Esophagus muscularis mucosa (tissue), 4 donors: ENCODE measurements around the gene RNF149.

Experiments
- EP300 ChIP-seq: sonication (generic); formaldehyde crosslinking; IDR thresholded peaks from one replicate; pipeline ENCODE4 v1.6.1; 2017; ENCODE audit warnings: antibody characterized with exemption
- POLR2AphosphoS5 ChIP-seq, 2 donors: sonication (generic); formaldehyde crosslinking; IDR thresholded peaks; one replicate each; pipeline ENCODE4 v1.6.1; 2017; ENCODE audit warnings: antibody characterized with exemption in 2 of 2
- TF ChIP-seq, protein P1 (sequence below), 3 experiments: fragments of 200-600 bp in 2 of 3; fragments of 450-650 bp in 1 of 3; sonication (generic) in 2 of 3; IDR thresholded peaks; one replicate each; pipeline ENCODE4 v1.5.1; 2017 to 2019; ENCODE audit warnings: antibody characterized with exemption in 3 of 3, mild to moderate bottlenecking in 2 of 3, moderate library complexity in 1 of 3

DNA sequence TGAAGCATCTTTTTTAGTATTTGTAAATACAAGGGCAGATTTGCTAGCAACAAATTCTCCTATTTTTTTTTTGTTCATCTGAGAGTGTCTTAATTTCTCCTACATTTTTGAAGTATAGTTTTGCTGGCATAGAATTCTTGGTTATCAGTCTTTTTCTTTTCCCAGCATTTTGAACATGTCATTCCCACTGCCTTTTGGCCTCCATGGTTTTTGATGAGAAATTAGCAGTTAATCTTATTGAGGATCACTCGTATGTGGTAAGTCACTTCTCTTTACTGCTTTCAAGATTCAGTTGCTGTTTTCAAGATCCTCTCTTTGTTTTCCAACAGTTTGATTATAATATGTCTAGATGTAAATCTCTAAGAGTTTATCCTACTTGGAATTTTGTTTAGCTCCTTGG lies 16.9 kb upstream of the RNF149 start:
- TF ChIP-seq, protein P1, sequence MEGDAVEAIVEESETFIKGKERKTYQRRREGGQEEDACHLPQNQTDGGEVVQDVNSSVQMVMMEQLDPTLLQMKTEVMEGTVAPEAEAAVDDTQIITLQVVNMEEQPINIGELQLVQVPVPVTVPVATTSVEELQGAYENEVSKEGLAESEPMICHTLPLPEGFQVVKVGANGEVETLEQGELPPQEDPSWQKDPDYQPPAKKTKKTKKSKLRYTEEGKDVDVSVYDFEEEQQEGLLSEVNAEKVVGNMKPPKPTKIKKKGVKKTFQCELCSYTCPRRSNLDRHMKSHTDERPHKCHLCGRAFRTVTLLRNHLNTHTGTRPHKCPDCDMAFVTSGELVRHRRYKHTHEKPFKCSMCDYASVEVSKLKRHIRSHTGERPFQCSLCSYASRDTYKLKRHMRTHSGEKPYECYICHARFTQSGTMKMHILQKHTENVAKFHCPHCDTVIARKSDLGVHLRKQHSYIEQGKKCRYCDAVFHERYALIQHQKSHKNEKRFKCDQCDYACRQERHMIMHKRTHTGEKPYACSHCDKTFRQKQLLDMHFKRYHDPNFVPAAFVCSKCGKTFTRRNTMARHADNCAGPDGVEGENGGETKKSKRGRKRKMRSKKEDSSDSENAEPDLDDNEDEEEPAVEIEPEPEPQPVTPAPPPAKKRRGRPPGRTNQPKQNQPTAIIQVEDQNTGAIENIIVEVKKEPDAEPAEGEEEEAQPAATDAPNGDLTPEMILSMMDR (IDR thresholded peaks at IDR 0.05), result no peak
- no peak for TF ChIP-seq EP300
- no peak for TF ChIP-seq POLR2AphosphoS5 (IDR thresholded peaks at IDR 0.05)
